ENCODE results near the gene SAP25. TPM values are rescaled to one million over a fixed set of nuclear protein-coding genes. Genes with fewer than 3 reads are reported as not detected.

SAP25 gene
- total RNA-seq, 4 donors from 2014 or later = 0.66 TPM; not detected in 3

DNA sequence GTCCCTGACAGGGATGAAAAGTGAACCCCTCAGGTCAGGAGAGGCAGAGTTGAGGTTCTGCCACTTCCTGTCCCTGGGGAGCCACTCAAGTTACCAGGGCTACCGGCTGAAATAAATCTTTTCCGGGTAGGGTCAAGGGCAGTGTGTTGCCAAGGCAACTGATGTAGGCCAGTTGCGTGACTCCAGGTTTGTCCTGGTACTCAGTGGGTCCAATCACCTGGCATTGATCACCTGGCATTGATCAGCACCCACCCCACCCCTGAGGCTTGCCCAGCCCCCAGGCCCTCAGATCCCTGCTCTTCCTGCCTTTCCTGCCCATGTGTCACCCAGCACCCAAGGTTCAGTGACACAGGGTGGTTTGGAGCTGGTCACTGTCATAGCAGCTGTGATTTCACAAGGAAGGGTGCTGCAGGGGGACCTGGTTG, 5.9 kb downstream of the SAP25 start:
- TF ChIP-seq, protein P1, sequence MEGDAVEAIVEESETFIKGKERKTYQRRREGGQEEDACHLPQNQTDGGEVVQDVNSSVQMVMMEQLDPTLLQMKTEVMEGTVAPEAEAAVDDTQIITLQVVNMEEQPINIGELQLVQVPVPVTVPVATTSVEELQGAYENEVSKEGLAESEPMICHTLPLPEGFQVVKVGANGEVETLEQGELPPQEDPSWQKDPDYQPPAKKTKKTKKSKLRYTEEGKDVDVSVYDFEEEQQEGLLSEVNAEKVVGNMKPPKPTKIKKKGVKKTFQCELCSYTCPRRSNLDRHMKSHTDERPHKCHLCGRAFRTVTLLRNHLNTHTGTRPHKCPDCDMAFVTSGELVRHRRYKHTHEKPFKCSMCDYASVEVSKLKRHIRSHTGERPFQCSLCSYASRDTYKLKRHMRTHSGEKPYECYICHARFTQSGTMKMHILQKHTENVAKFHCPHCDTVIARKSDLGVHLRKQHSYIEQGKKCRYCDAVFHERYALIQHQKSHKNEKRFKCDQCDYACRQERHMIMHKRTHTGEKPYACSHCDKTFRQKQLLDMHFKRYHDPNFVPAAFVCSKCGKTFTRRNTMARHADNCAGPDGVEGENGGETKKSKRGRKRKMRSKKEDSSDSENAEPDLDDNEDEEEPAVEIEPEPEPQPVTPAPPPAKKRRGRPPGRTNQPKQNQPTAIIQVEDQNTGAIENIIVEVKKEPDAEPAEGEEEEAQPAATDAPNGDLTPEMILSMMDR (IDR thresholded peaks at IDR 0.05; ENCODE audit: low read depth) = no peak

DNA sequence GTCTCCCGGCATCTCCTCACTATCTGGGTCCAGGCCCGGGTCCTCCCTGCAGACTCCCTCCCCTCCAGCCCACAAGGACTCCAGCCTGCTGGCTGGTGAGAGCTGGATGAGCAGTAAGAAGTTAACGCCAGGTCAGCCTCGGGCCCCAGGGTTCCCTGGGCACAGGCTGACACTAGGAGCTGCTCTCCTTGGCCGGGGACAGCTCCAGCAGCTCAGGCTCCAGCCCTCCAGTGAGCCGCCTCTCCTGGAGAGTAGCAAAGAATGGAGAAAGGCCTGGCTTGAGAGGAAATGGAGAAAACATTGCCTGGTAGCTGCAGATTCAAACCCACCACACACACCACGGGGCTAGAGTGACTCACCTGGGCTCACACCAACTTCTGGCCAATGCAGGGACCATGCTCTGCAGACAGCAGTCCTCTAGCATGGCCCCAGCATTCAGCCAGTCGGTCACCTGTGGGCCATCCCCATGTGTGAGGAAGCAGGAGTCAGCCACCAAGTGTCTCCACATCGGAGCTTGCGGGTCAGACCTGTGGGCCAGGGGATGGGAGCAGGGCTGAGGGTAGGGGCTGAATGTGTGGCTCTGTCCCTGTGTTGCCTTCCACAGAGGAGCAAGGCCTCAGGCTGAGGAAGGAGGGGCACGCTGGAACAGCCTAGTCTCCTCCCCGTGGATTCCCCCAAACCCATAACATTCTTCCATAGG, 6.5 kb downstream of the SAP25 start:
- TF ChIP-seq, protein P1 (IDR thresholded peaks at IDR 0.05; ENCODE audit: low read depth) = no peak

DNA sequence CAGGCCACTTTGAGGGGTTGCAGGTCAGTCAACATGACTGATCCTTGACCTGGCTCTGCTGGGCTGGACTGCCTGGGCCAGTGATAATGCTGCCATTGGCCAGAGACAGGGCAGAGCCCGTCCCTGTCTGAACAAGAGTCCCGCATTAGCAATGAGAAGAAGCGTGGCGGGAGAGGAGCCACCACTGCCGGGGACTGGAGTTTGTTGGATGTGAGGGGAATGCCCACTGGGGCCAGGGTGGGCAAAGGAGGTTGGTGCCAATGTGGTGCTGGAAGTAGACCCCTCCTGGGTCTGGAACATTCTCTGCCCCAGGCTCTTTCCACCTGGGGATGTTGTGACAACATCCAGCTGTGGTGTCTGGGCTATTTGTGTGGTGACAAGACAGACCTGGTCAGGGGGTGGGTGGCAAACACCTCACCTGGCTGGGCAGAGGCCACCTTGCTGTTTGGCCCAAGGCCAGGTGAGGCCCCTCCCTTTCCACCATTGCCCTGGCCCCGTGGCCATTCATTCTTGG, 7.6 kb downstream of the SAP25 start:
- TF ChIP-seq, protein P1 (IDR thresholded peaks at IDR 0.05; ENCODE audit: low read depth) = no peak

DNA sequence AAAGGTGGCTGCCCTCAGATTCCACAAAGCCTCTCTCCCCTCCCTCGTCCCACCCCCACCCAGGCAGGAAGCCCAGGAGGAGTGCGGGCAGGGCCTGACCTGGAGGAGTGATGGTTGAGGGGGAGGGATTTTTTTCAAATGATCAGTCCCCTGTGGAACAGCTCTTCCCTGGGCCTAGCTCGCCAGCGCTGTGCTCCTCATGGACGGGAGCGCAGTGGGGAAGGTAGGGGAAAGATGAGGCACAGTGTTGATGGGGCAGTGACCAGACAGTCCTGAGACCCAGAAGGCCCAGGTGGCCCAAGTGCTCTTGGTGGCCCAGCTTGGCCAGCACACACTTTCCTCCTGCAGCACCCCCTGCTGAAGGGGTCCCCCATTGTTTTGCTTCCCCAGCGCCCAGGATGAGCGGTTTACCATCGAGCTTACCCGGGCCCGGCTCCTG, 8.5 kb downstream of the SAP25 start:
- TF ChIP-seq, protein P1 (IDR thresholded peaks at IDR 0.05; ENCODE audit: low read depth) = no peak

DNA sequence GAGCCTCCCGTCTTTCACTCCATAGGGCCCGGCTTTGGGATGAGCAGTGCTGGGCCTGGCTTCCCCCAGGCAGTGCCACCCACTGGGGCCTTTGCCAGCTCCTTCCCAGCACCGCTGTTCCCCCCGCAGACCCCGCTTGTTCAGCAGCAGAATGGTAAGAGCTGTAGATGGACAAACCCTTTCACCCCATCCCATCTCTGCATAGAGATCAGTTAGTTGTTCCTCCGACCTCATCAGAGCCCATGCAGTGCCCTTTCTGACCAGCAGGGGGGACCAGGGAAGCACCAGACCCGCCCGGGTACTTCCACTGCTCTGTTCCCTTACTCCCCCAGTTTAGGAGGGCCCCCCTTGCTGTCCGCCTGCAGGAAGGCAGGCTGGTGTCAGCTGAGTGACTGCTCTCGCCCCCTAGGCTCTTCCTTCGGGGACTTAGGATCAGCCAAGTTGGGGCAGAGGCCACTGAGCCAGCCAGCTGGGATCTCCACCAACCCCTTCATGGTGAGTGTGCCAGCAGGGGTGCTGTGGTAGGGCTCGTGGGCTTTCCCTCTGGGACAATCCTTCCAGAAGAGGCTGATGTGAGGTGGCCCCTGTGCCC, 9.8 kb downstream of the SAP25 start:
- TF ChIP-seq, protein P1 (IDR thresholded peaks at IDR 0.05; ENCODE audit: low read depth) = no peak

DNA sequence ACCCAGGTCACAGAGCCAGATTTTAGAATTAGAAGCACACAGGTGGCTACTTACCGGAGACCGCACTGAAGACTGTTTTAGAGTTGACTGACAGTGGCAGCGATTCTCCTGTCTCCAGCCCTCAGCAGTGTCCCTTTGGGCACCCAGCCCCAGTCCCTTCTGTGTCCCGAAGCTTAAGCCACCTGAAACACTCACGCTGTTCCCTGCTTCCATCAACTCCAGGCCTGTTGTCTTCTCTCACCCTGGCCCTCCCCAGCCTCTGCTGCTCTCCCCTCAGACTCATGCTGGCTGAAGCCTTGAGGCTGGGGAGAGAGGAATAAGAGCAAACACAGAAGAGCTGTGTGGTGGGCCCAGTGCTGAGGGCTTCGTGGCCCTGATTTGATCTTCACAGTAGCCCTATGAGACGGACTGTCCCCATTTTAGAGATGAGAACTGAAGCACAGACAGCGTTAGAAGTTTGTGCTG, 10.6 kb downstream of the SAP25 start:
- TF ChIP-seq, protein P1 (IDR thresholded peaks at IDR 0.05; ENCODE audit: low read depth) = no peak

Measured in subcutaneous adipose tissue (tissue), 4 donors.